Measurements from ENCODE around the gene RHEBL1. TPM values are rescaled to one million over a fixed set of nuclear protein-coding genes. Genes with fewer than 3 reads are reported as not detected.

RHEBL1 gene
- total and polyA plus RNA-seq, 11 donors: 0.19 to 2.0 (median 0.43) TPM; not detected in 5

DNA sequence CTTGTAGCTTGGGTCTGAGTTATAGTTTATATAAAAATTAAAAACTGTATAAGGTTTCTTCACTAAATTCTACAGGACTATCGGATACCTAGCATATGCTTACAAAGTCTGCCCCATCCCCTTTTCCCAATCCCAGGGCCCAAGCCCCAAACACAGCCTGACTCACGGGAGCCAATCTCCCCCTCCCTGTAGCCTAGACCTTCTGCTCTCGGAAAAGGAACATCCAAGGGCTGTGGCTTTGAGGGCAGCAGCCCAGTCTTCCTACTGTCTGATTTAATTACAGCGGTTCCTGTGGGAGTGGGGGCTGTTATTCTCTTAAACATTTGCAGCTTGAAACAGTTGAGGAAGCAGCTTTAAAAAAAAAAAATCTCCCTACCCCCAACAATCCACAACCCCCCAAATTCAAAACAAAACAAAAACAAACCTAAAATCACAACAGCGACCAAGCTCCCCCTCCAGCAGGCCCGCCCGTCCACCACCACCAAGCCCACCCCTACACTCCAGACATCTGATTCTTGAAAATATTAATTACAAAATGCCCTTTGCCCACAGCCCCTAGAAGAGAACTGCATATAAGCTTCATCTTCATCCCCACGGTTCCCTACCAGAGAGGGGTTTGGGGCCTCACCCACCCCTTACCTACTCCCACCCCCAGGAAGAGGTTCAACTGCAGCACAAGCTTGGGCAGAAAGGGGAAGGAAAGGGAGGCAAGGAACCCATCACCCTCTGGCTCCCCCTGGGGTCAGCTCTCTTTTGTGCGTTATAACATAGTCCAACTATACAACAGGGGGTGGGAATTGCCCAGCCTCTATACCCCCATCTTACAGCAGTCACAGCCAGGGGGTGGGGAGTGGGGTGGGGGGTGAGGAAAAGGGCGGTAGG lies 50.1 kb downstream of the RHEBL1 start:
- peaks cover 0 to 42% (median 39%) of the 10 kb centered on the region in 9 donors for H3K36me3 ChIP-seq
- H3K27me3 ChIP-seq: no peaks in the 10 kb centered on the region
- ATAC-seq (no peak), DNase-seq (peak in 2 of 5 donors; percentile 31 to 55)
- TF ChIP-seq POLR2A (IDR thresholded peaks at IDR 0.05): no peak
- TF ChIP-seq, protein P1, sequence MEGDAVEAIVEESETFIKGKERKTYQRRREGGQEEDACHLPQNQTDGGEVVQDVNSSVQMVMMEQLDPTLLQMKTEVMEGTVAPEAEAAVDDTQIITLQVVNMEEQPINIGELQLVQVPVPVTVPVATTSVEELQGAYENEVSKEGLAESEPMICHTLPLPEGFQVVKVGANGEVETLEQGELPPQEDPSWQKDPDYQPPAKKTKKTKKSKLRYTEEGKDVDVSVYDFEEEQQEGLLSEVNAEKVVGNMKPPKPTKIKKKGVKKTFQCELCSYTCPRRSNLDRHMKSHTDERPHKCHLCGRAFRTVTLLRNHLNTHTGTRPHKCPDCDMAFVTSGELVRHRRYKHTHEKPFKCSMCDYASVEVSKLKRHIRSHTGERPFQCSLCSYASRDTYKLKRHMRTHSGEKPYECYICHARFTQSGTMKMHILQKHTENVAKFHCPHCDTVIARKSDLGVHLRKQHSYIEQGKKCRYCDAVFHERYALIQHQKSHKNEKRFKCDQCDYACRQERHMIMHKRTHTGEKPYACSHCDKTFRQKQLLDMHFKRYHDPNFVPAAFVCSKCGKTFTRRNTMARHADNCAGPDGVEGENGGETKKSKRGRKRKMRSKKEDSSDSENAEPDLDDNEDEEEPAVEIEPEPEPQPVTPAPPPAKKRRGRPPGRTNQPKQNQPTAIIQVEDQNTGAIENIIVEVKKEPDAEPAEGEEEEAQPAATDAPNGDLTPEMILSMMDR (IDR thresholded peaks at IDR 0.05): peak in 4 of 12 donors; percentile 15 to 29 (median 16)
- intact Hi-C loops (cut with DNase I): loop anchor here in 4 of 10 donors (2.0 to 5.0 kb wide), 2 partner anchors 38 to 41 kb away; partner anchors contain the start of gene KMT2D (in 1 of the 4)
- H3K9me3 ChIP-seq: no peaks in the 10 kb centered on the region
- WGBS, 4 donors: 69 to 73% (median 71%) methylated on average over 10 of the region's 10 CpGs
- peaks cover 0 to 36% (median 25%) of the 10 kb centered on the region in 12 donors for H3K4me1 ChIP-seq
- peak overlapping the region; percentile 78 to 99 (median 95) for H3K27ac ChIP-seq
- peak overlapping the region in 8 of 12 donors; percentile 74 to 90 (median 82) for H3K4me3 ChIP-seq

GRCh38 chr12:49019120-49019430 lies 50.7 kb downstream of the RHEBL1 start:
- H3K4me3 ChIP-seq: peak overlapping the region; percentile 63 to 98 (median 82)
- H3K27me3 ChIP-seq: no peaks in the 10 kb centered on the region
- DNase-seq (peak in 1 of 5 donors; percentile 17), ATAC-seq (peak in 2 of 4 donors; percentile 1 to 15)
- no peaks in the 10 kb centered on the region for H3K9me3 ChIP-seq
- intact Hi-C loops (cut with DNase I): loop anchor here in 3 of 10 donors (2.0 to 5.0 kb wide), 2 partner anchors 38 to 42 kb away; partner anchors contain the start of gene KMT2D (in 1 of the 3)
- peaks cover 0 to 36% (median 33%) of the 10 kb centered on the region in 9 donors for H3K36me3 ChIP-seq
- peak overlapping the region; percentile 78 to 99 (median 95) for H3K27ac ChIP-seq
- WGBS, 4 donors: 5 to 10% (median 8%) methylated on average over 8 of the region's 8 CpGs
- H3K4me1 ChIP-seq: peaks cover 0 to 41% (median 28%) of the 10 kb centered on the region in 12 donors
- no peak for TF ChIP-seq POLR2A (IDR thresholded peaks at IDR 0.05)
- TF ChIP-seq, protein P1 (IDR thresholded peaks at IDR 0.05): no peak

GRCh38 chr12:49018261-49019119 lies 51.3 kb downstream of the RHEBL1 start, which contains the start of gene PRKAG1:
Gene PRKAG1, minus strand, starts transcription at chr12:49018776. Its CDS starts 36 bp downstream, at chr12:49018740.
- peak; percentile 24 to 92 for TF ChIP-seq POLR2A (IDR thresholded peaks at IDR 0.05)
- TF ChIP-seq, protein P1 (IDR thresholded peaks at IDR 0.05): peak in 11 of 12 donors; percentile 9 to 73 (median 55)
- ATAC-seq (peak; percentile 93 to 97 (median 96)), DNase-seq (peak; percentile 96 to 99 (median 97))
- Histone ChIP-seq H3K36me3 (peaks cover 0 to 30% (median 27%) of the 10 kb centered on the region in 9 donors), H3K27me3 (no peaks in the 10 kb centered on the region), H3K4me3 (peak within 1 kb of the TSS; percentile 63 to 98 (median 82)), H3K9me3 (no peaks in the 10 kb centered on the region), H3K4me1 (peaks cover 0 to 46% (median 28%) of the 10 kb centered on the region in 12 donors), H3K27ac (peak within 1 kb of the TSS; percentile 78 to 99 (median 95))
- 0% methylated on average over 27 to 59 of the region's 59 CpGs for WGBS, 4 donors
- intact Hi-C loops (cut with DNase I): loop anchor here in 3 of 10 donors (2.0 to 5.0 kb wide), 2 partner anchors 39 to 42 kb away; partner anchors contain the start of gene KMT2D (in 1 of the 3)

Data from heart left ventricle (tissue), 16 donors.